H1 (cell line): ENCODE results near the gene PXK.
A peak's percentile ranks its signal among the peaks of the same experiment; 100 is the strongest.

Experiments used
- CBX5 ChIP-seq: fragments of 300-800, 300-1000 bp; sonication (generic); IDR thresholded peaks from 2 replicates; pipeline ENCODE4 v1.7.1; 2016; ENCODE audit warnings: antibody characterized with exemption, low read length, low read depth
- CTCF ChIP-seq, 3 experiments: IDR thresholded peaks; 1 replicate in 2 of 3; 2 replicates in 1 of 3; pipeline versions ENCODE4 v1.5.1 to v1.6.1; 2011; ENCODE audit warnings: low read length in 3 of 3, mild to moderate bottlenecking in 3 of 3, inconsistent platforms in 2 of 3, low read depth in 1 of 3, moderate library complexity in 1 of 3; ENCODE audit not compliant: insufficient read depth in 1 of 3; ENCODE audit errors: control extremely low read depth in 1 of 3
- E2F6 ChIP-seq: IDR thresholded peaks from 2 replicates; pipeline ENCODE4 v1.6.1; 2012; ENCODE audit warnings: inconsistent platforms
- EP300 ChIP-seq, 2 experiments: IDR thresholded peaks; 1 replicate in 1 of 2; 2 replicates in 1 of 2; pipeline ENCODE4 v1.6.1; 2011 to 2012; ENCODE audit warnings: low read depth in 2 of 2, low read length in 2 of 2, mild to moderate bottlenecking in 2 of 2, borderline replicate concordance in 1 of 2, inconsistent platforms in 1 of 2, moderate library complexity in 1 of 2
- EZH2 ChIP-seq: fragments of 200-600 bp; sonication (generic); IDR thresholded peaks from 2 replicates; pipeline ENCODE4 v1.7.1; 2012; ENCODE audit warnings: low read depth, mild to moderate bottlenecking, moderate library complexity, low read length, inconsistent platforms; ENCODE audit not compliant: severe bottlenecking
- POLR2A ChIP-seq, 2 experiments: IDR thresholded peaks; 1 replicate in 1 of 2; 2 replicates in 1 of 2; pipeline ENCODE4 v1.6.1; 2011; ENCODE audit warnings: low read depth in 2 of 2, low read length in 2 of 2, mild to moderate bottlenecking in 2 of 2; ENCODE audit errors: control extremely low read depth in 1 of 2
- POLR2AphosphoS5 ChIP-seq: IDR thresholded peaks from 2 replicates; pipeline ENCODE4 v1.6.1; 2011; ENCODE audit warnings: low read depth, low read length
- SP1 ChIP-seq: IDR thresholded peaks from 2 replicates; pipeline ENCODE4 v1.6.1; 2011; ENCODE audit warnings: low read depth, low read length

DNA sequence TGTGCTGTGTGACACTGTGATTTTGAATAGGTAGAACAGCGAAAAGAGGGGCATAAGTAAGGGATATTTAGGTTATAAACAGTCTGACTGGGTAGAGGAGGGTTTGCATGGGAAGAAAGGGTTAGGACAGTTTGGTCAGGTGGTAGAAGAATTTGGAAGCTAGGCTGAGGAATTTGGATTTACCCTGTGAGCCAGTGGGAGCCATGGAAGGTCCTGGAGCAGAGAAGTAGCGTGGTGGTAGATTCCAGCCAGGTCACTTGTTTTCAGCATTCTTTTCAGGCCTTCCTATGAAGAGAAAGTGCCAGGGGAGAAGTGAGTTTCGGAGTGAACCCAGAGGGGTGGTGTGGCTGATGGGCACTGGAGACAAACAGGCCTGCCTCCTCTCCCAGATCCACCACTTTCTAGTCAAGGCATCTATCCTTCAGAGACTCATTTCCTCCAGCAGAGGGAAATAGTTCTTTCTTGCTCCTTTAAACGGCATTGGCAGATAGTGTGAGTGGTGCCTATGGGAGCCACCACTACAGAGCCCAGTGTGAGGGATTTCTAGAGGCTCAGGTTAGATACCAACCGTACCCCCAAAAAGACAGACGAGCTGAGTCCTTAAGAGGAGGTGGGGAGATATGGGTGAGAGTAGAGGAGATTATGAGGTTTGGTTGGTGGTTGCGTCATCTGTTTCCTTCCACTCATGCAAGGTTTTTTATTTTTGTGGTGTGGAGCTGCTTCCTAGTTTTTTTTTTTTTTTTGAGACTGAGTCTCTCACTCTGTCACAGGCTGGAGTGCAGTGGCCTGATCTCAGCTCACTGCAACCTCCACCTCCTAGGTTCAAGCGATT lies 21.2 kb downstream of the PXK start:
- no peak for TF ChIP-seq CBX5
- TF ChIP-seq CTCF (IDR thresholded peaks at IDR 0.05; ENCODE audit: control extremely low read depth in 1 of 3, insufficient read depth in 1 of 3, low read depth in 1 of 3, low read length in 3 of 3) = peak in 2 of 3 experiments; percentile 9 to 26; a peak in 2 of 4 replicates
- no peak for TF ChIP-seq EP300 (IDR thresholded peaks at IDR 0.05; ENCODE audit: borderline replicate concordance in 1 of 2, low read depth in 2 of 2, low read length in 2 of 2)
- TF ChIP-seq SP1 = no peak
- no peak for TF ChIP-seq EZH2
- no peak for TF ChIP-seq E2F6
- TF ChIP-seq POLR2AphosphoS5 = no peak
- TF ChIP-seq POLR2A (IDR thresholded peaks at IDR 0.05; ENCODE audit: control extremely low read depth in 1 of 2, low read depth in 2 of 2, low read length in 2 of 2) = no peak
